Karpas-422 (cell line): ENCODE measurements around the gene GNAO1. TPM values are rescaled to one million over a fixed set of nuclear protein-coding genes. Genes with fewer than 3 reads are reported as not detected.

Source experiments
- DNase-seq: peaks from one replicate; pipeline ENCODE4 v3.0.0-alpha.2; 2015
- H2AFZ ChIP-seq: fragments of 200-600 bp; sonication (generic); 2 replicates; pipeline ENCODE4 v1.6.1; 2014; ENCODE audit warnings: antibody characterized with exemption, low read length, mixed read lengths
- H3K27ac ChIP-seq: fragments of 200-600 bp; sonication (generic); 2 replicates; pipeline ENCODE4 v1.5.1; 2014; ENCODE audit warnings: mild to moderate bottlenecking, low read length, moderate library complexity
- H3K27me3 ChIP-seq: fragments of 200-600 bp; sonication (generic); 2 replicates; pipeline ENCODE4 v1.6.1; 2014; ENCODE audit warnings: low read length, mixed read lengths
- H3K36me3 ChIP-seq: fragments of 200-600 bp; sonication (generic); 2 replicates; pipeline ENCODE4 v1.6.1; 2014; ENCODE audit warnings: low read length, mixed read lengths; ENCODE audit not compliant: insufficient read depth
- H3K4me1 ChIP-seq: fragments of 200-600 bp; sonication (generic); 2 replicates; pipeline ENCODE4 v1.6.1; 2014; ENCODE audit warnings: mild to moderate bottlenecking, low read length, mixed read lengths
- H3K4me2 ChIP-seq: fragments of 200-600 bp; sonication (generic); 2 replicates; pipeline ENCODE4 v1.6.1; 2014; ENCODE audit warnings: low read length, low read depth, mild to moderate bottlenecking; ENCODE audit not compliant: poor library complexity, severe bottlenecking
- H3K4me3 ChIP-seq: fragments of 200-600 bp; sonication (generic); 2 replicates; pipeline ENCODE4 v1.5.1; 2014; ENCODE audit warnings: mild to moderate bottlenecking, antibody characterized with exemption, low read length, mixed read lengths
- H3K79me2 ChIP-seq: fragments of 200-600 bp; sonication (generic); 2 replicates; pipeline ENCODE4 v1.6.1; 2014; ENCODE audit warnings: mild to moderate bottlenecking, low read length, mixed read lengths
- H3K9ac ChIP-seq: fragments of 200-600 bp; sonication (generic); 2 replicates; pipeline ENCODE4 v1.6.0; 2014; ENCODE audit warnings: low read length
- H3K9me2 ChIP-seq: fragments of 200-600 bp; sonication (generic), shearing (Covaris generic); replicated peaks from 2 replicates; pipeline ENCODE4 v1.6.0; 2014; ENCODE audit warnings: mild to moderate bottlenecking, low read length, moderate library complexity; ENCODE audit not compliant: insufficient read depth
- H3K9me3 ChIP-seq: fragments of 300-700, 200-600 bp; sonication (generic); 2 replicates; pipeline ENCODE4 v1.6.1; 2014; ENCODE audit warnings: low read length, mixed read lengths
- H4K20me1 ChIP-seq: fragments of 200-600 bp; sonication (generic); 2 replicates; pipeline ENCODE4 v1.6.1; 2014; ENCODE audit warnings: mild to moderate bottlenecking, antibody characterized with exemption, low read length, low read depth; ENCODE audit not compliant: insufficient read depth
- total RNA-seq: library from RNA; depleted of rRNA; stranded (reverse); fragments of >200 nt; shearing (Covaris generic); gene quantifications from 2 replicates; pipeline ENCODE4 v1.2.3, GENCODE V29; 2014; ENCODE audit warnings: low replicate concordance

The GNAO1 gene
- total RNA-seq, 1 experiment from 2014 or later, result 2.3 TPM

GRCh38 chr16:56348168-56349085, 157.1 kb downstream of the GNAO1 start:
- Histone ChIP-seq H3K9me2 (no peaks in the 10 kb centered on the region), H3K9me3 (no peaks in the 10 kb centered on the region), H3K4me2 (no peak overlapping the region), H2AFZ (no peak overlapping the region), H4K20me1 (no peaks in the 10 kb centered on the region), H3K4me1 (no peaks in the 10 kb centered on the region), H3K9ac (no peak overlapping the region), H3K36me3 (no peaks in the 10 kb centered on the region), H3K27ac (no peak overlapping the region), H3K4me3 (no peak overlapping the region), H3K79me2 (no peaks in the 10 kb centered on the region), H3K27me3 (no peaks in the 10 kb centered on the region)
- DNase-seq, result no peak

GRCh38 chr16:56349086-56349415, 157.8 kb downstream of the GNAO1 start:
- Histone ChIP-seq H3K4me2 (no peak overlapping the region), H3K4me3 (no peak overlapping the region), H2AFZ (no peak overlapping the region), H3K9me3 (no peaks in the 10 kb centered on the region), H3K4me1 (no peaks in the 10 kb centered on the region), H3K79me2 (no peaks in the 10 kb centered on the region), H3K36me3 (no peaks in the 10 kb centered on the region), H3K27ac (no peak overlapping the region), H3K9me2 (no peaks in the 10 kb centered on the region), H3K27me3 (no peaks in the 10 kb centered on the region), H3K9ac (no peak overlapping the region), H4K20me1 (no peaks in the 10 kb centered on the region)
- DNase-seq, result no peak

GRCh38 chr16:56349711-56350161, 158.4 kb downstream of the GNAO1 start:
- Histone ChIP-seq H2AFZ (no peak overlapping the region), H3K27ac (no peak overlapping the region), H3K9me3 (no peaks in the 10 kb centered on the region), H3K9me2 (no peaks in the 10 kb centered on the region), H3K4me3 (no peak overlapping the region), H3K9ac (no peak overlapping the region), H4K20me1 (no peaks in the 10 kb centered on the region), H3K27me3 (no peaks in the 10 kb centered on the region), H3K79me2 (no peaks in the 10 kb centered on the region), H3K36me3 (no peaks in the 10 kb centered on the region), H3K4me2 (no peak overlapping the region), H3K4me1 (no peaks in the 10 kb centered on the region)
- DNase-seq, result no peak

GRCh38 chr16:56350491-56351405, 159.5 kb downstream of the GNAO1 start:
- Histone ChIP-seq H3K27me3 (no peaks in the 10 kb centered on the region), H3K4me2 (no peak overlapping the region), H3K9me3 (no peaks in the 10 kb centered on the region), H2AFZ (no peak overlapping the region), H3K9ac (no peak overlapping the region), H3K36me3 (no peaks in the 10 kb centered on the region), H4K20me1 (no peaks in the 10 kb centered on the region), H3K4me1 (no peaks in the 10 kb centered on the region), H3K79me2 (no peaks in the 10 kb centered on the region), H3K9me2 (no peaks in the 10 kb centered on the region), H3K4me3 (no peak overlapping the region), H3K27ac (no peak overlapping the region)
- DNase-seq, result no peak

GRCh38 chr16:56351481-56351880, 160.2 kb downstream of the GNAO1 start:
- DNase-seq, result no peak
- no peak overlapping the region for H3K4me3 ChIP-seq

GRCh38 chr16:56352351-56353053, 161.2 kb downstream of the GNAO1 start:
- DNase-seq, result no peak
- no peak overlapping the region for H3K27ac ChIP-seq
- no peaks in the 10 kb centered on the region for H3K9me2 ChIP-seq
- no peaks in the 10 kb centered on the region for H4K20me1 ChIP-seq
- peaks cover 17% of the 10 kb centered on the region for H3K4me1 ChIP-seq
- H3K9me3 ChIP-seq, result no peaks in the 10 kb centered on the region
- H2AFZ ChIP-seq, result no peak overlapping the region
- no peak overlapping the region for H3K4me2 ChIP-seq
- no peaks in the 10 kb centered on the region for H3K36me3 ChIP-seq
- no peaks in the 10 kb centered on the region for H3K27me3 ChIP-seq
- no peaks in the 10 kb centered on the region for H3K79me2 ChIP-seq
- no peak overlapping the region for H3K4me3 ChIP-seq
- H3K9ac ChIP-seq, result no peak overlapping the region

More at GRCh38 chr16:56351481-56351880, 160.2 kb downstream of the GNAO1 start:
- Histone ChIP-seq H3K36me3 (no peaks in the 10 kb centered on the region), H3K79me2 (no peaks in the 10 kb centered on the region), H3K4me2 (no peak overlapping the region), H3K27ac (no peak overlapping the region), H2AFZ (no peak overlapping the region), H4K20me1 (no peaks in the 10 kb centered on the region), H3K9me3 (no peaks in the 10 kb centered on the region), H3K4me1 (peaks cover 7% of the 10 kb centered on the region), H3K27me3 (no peaks in the 10 kb centered on the region), H3K9me2 (no peaks in the 10 kb centered on the region), H3K9ac (no peak overlapping the region)

- Histone ChIP-seq H4K20me1 (no peaks in the 10 kb centered on the region), H3K4me2 (no peak overlapping the region), H3K36me3 (no peaks in the 10 kb centered on the region), H3K27ac (no peak overlapping the region), H2AFZ (no peak overlapping the region), H3K9me3 (no peaks in the 10 kb centered on the region), H3K79me2 (no peaks in the 10 kb centered on the region), H3K9ac (no peak overlapping the region), H3K4me3 (no peak overlapping the region), H3K9me2 (no peaks in the 10 kb centered on the region), H3K27me3 (no peaks in the 10 kb centered on the region), H3K4me1 (peaks cover 25% of the 10 kb centered on the region)
- DNase-seq, result no peak
Measured at GRCh38 chr16:56353054-56353921, 162.0 kb downstream of the GNAO1 start.
